Neural cell (in vitro differentiated cells): ENCODE results near the gene TRPM3. TPM values are rescaled to one million over a fixed set of nuclear protein-coding genes. Genes with fewer than 3 reads are reported as not detected.

Source experiments
- H2AFZ ChIP-seq: fragments of 200-600, 300-800 bp; sonication (generic), shearing (Covaris generic); 2 replicates; pipeline ENCODE4 v1.6.0; 2014; ENCODE audit warnings: low read depth, mild to moderate bottlenecking, antibody characterized with exemption, low read length, moderate library complexity
- H3F3A ChIP-seq: fragments of 200-600 bp; shearing (Covaris generic); 2 replicates; pipeline ENCODE4 v1.6.1; 2016; ENCODE audit warnings: mild to moderate bottlenecking, moderate library complexity, mixed read lengths, antibody characterized with exemption, low read length; ENCODE audit not compliant: insufficient read depth, poor library complexity, severe bottlenecking
- H3K27ac ChIP-seq: fragments of 200-600, 300-800 bp; sonication (generic), shearing (Covaris generic); 2 replicates; pipeline ENCODE4 v1.5.1; 2014; ENCODE audit warnings: mild to moderate bottlenecking, low read length, moderate library complexity
- H3K27me3 ChIP-seq: fragments of 300-800, 200-600 bp; sonication (generic), shearing (Covaris generic); 2 replicates; pipeline ENCODE4 v1.6.0; 2014; ENCODE audit warnings: mild to moderate bottlenecking, low read depth, low read length, moderate library complexity; ENCODE audit not compliant: insufficient read depth
- H3K36me3 ChIP-seq: fragments of 300-800, 200-600 bp; sonication (generic), shearing (Covaris generic); 2 replicates; pipeline ENCODE4 v1.5.1; 2014; ENCODE audit warnings: mild to moderate bottlenecking, antibody characterized with exemption, low read length, moderate library complexity; ENCODE audit not compliant: insufficient read depth
- H3K4me2 ChIP-seq: fragments of 300-800, 200-600 bp; sonication (generic), shearing (Covaris generic); 2 replicates; pipeline ENCODE4 v1.6.0; 2014; ENCODE audit warnings: mild to moderate bottlenecking, low read length
- H3K4me3 ChIP-seq: fragments of 300-800, 200-600 bp; sonication (generic), shearing (Covaris generic); 2 replicates; pipeline ENCODE4 v1.5.1; 2014; ENCODE audit warnings: mild to moderate bottlenecking, low read length, moderate library complexity
- H3K79me2 ChIP-seq: fragments of 200-600 bp; shearing (Covaris generic); replicated peaks from 2 replicates; pipeline ENCODE4 v1.6.0; 2014; ENCODE audit warnings: mild to moderate bottlenecking, low read length, moderate library complexity; ENCODE audit not compliant: insufficient read depth
- H3K9ac ChIP-seq: fragments of 300-800, 200-600 bp; sonication (generic), shearing (Covaris generic); 2 replicates; pipeline ENCODE4 v1.6.1; 2016; ENCODE audit warnings: mild to moderate bottlenecking, low read length, mixed read lengths
- H3K9me2 ChIP-seq: fragments of 200-600 bp; shearing (Covaris generic); 2 replicates; pipeline ENCODE4 v1.6.1; 2016; ENCODE audit warnings: mild to moderate bottlenecking, low read length, mixed read lengths; ENCODE audit not compliant: insufficient read depth
- H3K9me3 ChIP-seq: fragments of 200-600, 300-800 bp; sonication (generic), shearing (Covaris generic); 2 replicates; pipeline ENCODE4 v1.6.1; 2016; ENCODE audit warnings: mild to moderate bottlenecking, mixed run types, low read length, moderate library complexity, mixed read lengths
- H4K20me1 ChIP-seq: fragments of 200-600 bp; shearing (Covaris generic); 2 replicates; pipeline ENCODE4 v1.6.1; 2016; ENCODE audit warnings: mild to moderate bottlenecking, mixed run types; ENCODE audit not compliant: insufficient read depth
- CTCF ChIP-seq: fragments of 450-650 bp; IDR thresholded peaks from 2 replicates; pipeline ENCODE4 v1.5.1; 2014; ENCODE audit warnings: antibody characterized with exemption, mild to moderate bottlenecking, moderate library complexity; ENCODE audit not compliant: poor library complexity, severe bottlenecking
- EP300 ChIP-seq: fragments of 450-650 bp; conservative IDR thresholded peaks from 2 replicates; pipeline ENCODE4 v1.6.1; 2014; ENCODE audit warnings: antibody characterized with exemption, mild to moderate bottlenecking, moderate library complexity; ENCODE audit not compliant: poor library complexity, severe bottlenecking
- EZH2 ChIP-seq: fragments of 200-600, 300-800 bp; shearing (Covaris generic), sonication (generic); IDR thresholded peaks from 2 replicates; pipeline ENCODE4 v1.6.1; 2014; ENCODE audit warnings: antibody characterized with exemption, low read length, borderline replicate concordance, mild to moderate bottlenecking; ENCODE audit not compliant: insufficient read depth, poor library complexity, severe bottlenecking
- MXI1 ChIP-seq: fragments of 450-650 bp; conservative IDR thresholded peaks from 2 replicates; pipeline ENCODE4 v1.6.1; 2014; ENCODE audit warnings: antibody characterized with exemption, mild to moderate bottlenecking; ENCODE audit not compliant: poor library complexity, severe bottlenecking
- POLR2AphosphoS5 ChIP-seq: IDR thresholded peaks from 2 replicates; pipeline ENCODE4 v1.6.1; 2012
- RAD21 ChIP-seq: fragments of 450-650 bp; conservative IDR thresholded peaks from 2 replicates; pipeline ENCODE4 v1.6.1; 2014; ENCODE audit warnings: antibody characterized with exemption, mild to moderate bottlenecking, moderate library complexity
- SMC3 ChIP-seq: fragments of 450-650 bp; conservative IDR thresholded peaks from 2 replicates; pipeline ENCODE4 v1.6.1; 2014; ENCODE audit warnings: antibody characterized with exemption, mild to moderate bottlenecking, moderate library complexity; ENCODE audit not compliant: poor library complexity
- TAF1 ChIP-seq: IDR thresholded peaks from 2 replicates; pipeline ENCODE4 v1.6.1; 2012; ENCODE audit warnings: low read depth
- polyA plus RNA-seq: library from polyadenylated mRNA; depleted of rRNA; stranded (reverse); fragments of >200 nt; gene quantifications from 2 replicates; pipeline ENCODE4 v1.2.3, GENCODE V29; 2014
- TF ChIP-seq, protein P1 (sequence below): IDR thresholded peaks from 2 replicates; pipeline ENCODE4 v1.6.1; 2012; ENCODE audit warnings: borderline replicate concordance

TRPM3 gene
- polyA plus RNA-seq, 1 donor from 2014 or later, result 1.3 TPM

DNA sequence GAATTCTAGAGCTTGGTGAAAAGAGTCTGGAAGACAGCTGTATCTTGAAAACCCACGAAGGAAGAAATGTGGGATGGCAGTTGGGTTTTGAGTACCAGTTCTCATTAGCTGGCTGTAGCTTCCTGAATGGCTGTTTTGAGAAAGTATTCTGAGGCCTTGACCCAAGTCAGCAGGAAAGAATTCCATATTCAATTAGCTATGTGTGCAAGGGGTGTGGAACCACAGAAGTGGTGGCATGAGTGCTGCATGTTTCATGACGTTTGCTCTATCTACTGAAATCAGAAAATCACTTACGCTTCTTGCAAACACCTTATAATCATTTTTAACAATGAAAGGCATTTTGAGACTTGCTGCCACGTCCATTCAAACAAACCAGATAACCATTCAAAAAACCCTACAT lies 69.1 kb downstream of the TRPM3 start:
- H4K20me1 ChIP-seq, result no peaks in the 10 kb centered on the region
- H3K27me3 ChIP-seq, result no peaks in the 10 kb centered on the region
- no peak overlapping the region for H3K4me2 ChIP-seq
- H3K9me2 ChIP-seq, result no peaks in the 10 kb centered on the region
- H3K9me3 ChIP-seq, result no peaks in the 10 kb centered on the region
- no peak overlapping the region for H2AFZ ChIP-seq
- H3K9ac ChIP-seq, result no peak overlapping the region
- no peaks in the 10 kb centered on the region for H3K79me2 ChIP-seq
- TF ChIP-seq CTCF (no peak), POLR2AphosphoS5 (no peak), TAF1 (no peak), SMC3 (no peak), RAD21 (no peak), MXI1 (no peak), EZH2 (no peak), EP300 (no peak)
- TF ChIP-seq, protein P1, sequence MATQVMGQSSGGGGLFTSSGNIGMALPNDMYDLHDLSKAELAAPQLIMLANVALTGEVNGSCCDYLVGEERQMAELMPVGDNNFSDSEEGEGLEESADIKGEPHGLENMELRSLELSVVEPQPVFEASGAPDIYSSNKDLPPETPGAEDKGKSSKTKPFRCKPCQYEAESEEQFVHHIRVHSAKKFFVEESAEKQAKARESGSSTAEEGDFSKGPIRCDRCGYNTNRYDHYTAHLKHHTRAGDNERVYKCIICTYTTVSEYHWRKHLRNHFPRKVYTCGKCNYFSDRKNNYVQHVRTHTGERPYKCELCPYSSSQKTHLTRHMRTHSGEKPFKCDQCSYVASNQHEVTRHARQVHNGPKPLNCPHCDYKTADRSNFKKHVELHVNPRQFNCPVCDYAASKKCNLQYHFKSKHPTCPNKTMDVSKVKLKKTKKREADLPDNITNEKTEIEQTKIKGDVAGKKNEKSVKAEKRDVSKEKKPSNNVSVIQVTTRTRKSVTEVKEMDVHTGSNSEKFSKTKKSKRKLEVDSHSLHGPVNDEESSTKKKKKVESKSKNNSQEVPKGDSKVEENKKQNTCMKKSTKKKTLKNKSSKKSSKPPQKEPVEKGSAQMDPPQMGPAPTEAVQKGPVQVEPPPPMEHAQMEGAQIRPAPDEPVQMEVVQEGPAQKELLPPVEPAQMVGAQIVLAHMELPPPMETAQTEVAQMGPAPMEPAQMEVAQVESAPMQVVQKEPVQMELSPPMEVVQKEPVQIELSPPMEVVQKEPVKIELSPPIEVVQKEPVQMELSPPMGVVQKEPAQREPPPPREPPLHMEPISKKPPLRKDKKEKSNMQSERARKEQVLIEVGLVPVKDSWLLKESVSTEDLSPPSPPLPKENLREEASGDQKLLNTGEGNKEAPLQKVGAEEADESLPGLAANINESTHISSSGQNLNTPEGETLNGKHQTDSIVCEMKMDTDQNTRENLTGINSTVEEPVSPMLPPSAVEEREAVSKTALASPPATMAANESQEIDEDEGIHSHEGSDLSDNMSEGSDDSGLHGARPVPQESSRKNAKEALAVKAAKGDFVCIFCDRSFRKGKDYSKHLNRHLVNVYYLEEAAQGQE, result no peak
- H3F3A ChIP-seq, result no peaks in the 10 kb centered on the region
- H3K4me3 ChIP-seq, result no peak overlapping the region
- no peak overlapping the region for H3K27ac ChIP-seq
- no peaks in the 10 kb centered on the region for H3K36me3 ChIP-seq

DNA sequence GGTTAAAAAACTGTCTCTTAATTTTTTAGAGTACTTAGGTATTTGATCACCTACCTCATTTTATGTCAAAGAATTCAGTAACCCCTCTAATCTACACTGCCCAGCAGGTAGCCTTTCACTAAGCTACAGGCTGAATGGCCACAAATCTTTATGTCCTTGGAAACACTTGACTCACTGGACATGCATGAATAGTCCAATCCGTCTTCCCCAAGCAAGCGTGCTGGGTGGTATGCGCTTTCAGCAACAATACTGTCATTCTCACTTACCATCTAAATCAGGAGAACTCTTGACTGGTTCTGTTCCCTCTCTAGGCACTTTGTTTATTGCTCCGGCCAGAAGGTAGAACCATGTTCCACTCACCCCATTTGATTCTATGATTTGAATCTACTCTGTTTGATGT lies 73.1 kb downstream of the TRPM3 start:
- Histone ChIP-seq H3K27me3 (no peaks in the 10 kb centered on the region), H3K79me2 (no peaks in the 10 kb centered on the region), H3K36me3 (no peaks in the 10 kb centered on the region), H3F3A (no peaks in the 10 kb centered on the region), H3K4me2 (no peak overlapping the region), H3K9me2 (no peaks in the 10 kb centered on the region), H3K4me3 (no peak overlapping the region), H3K27ac (no peak overlapping the region), H3K9ac (no peak overlapping the region), H4K20me1 (no peaks in the 10 kb centered on the region), H3K9me3 (no peaks in the 10 kb centered on the region), H2AFZ (no peak overlapping the region)
- TF ChIP-seq RAD21, result no peak
- TF ChIP-seq MXI1, result no peak
- no peak for TF ChIP-seq EZH2
- no peak for TF ChIP-seq EP300
- TF ChIP-seq SMC3, result no peak
- TF ChIP-seq, protein P1, result no peak
- no peak for TF ChIP-seq POLR2AphosphoS5
- TF ChIP-seq CTCF, result no peak
- no peak for TF ChIP-seq TAF1
